ENCODE results near the gene VTI1A.

- TF ChIP-seq RFX5 (IDR thresholded peaks at IDR 0.05; ENCODE audit: low read depth, low read length) (no peak), SMC3 (IDR thresholded peaks at IDR 0.05; ENCODE audit: low read depth, low read length) (no peak), NFE2L2 (IDR thresholded peaks at IDR 0.05; ENCODE audit: low read depth, low read length) (no peak)
- TF ChIP-seq, protein P1, sequence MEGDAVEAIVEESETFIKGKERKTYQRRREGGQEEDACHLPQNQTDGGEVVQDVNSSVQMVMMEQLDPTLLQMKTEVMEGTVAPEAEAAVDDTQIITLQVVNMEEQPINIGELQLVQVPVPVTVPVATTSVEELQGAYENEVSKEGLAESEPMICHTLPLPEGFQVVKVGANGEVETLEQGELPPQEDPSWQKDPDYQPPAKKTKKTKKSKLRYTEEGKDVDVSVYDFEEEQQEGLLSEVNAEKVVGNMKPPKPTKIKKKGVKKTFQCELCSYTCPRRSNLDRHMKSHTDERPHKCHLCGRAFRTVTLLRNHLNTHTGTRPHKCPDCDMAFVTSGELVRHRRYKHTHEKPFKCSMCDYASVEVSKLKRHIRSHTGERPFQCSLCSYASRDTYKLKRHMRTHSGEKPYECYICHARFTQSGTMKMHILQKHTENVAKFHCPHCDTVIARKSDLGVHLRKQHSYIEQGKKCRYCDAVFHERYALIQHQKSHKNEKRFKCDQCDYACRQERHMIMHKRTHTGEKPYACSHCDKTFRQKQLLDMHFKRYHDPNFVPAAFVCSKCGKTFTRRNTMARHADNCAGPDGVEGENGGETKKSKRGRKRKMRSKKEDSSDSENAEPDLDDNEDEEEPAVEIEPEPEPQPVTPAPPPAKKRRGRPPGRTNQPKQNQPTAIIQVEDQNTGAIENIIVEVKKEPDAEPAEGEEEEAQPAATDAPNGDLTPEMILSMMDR (conservative IDR thresholded peaks at IDR 0.05; ENCODE audit: low read depth, low read length): no peak
These were observed 249.6 kb downstream of the VTI1A start for GRCh38 chr10:112696592-112696991.

All from IMR-90 (cell line).